Right lobe of liver (tissue), 4 donors: ENCODE measurements around the gene TMEM229A.

ENCODE experiments used
- CTCF ChIP-seq, 4 donors: fragments of 200-600 bp in 3 of 4; fragments of 450-650 bp in 1 of 4; IDR thresholded peaks; one replicate each; pipeline versions ENCODE4 v1.5.1 to v1.8.0; 2016 to 2022; ENCODE audit warnings: antibody characterized with exemption in 4 of 4, mild to moderate bottlenecking in 2 of 4
- POLR2A ChIP-seq: fragments of 450-650 bp; IDR thresholded peaks from one replicate; pipeline ENCODE4 v1.6.1; 2017; ENCODE audit warnings: antibody characterized with exemption, mild to moderate bottlenecking
- donor health status: DM: no; HTN: no; CAD: no.
- donor health status: DM: no; HTN: no; CAD: no.
- donor health status: DM: no; HTN: yes; CAD: no.

GRCh38 chr7:124022551-124022950 is 10.3 kb downstream of the TMEM229A start:
- TF ChIP-seq CTCF (IDR thresholded peaks at IDR 0.05) (no peak), POLR2A (no peak)
